Fibroblast of skin of right biceps (primary cell): Measurements from ENCODE around the gene CEL.

Experiments used
- DNase-seq: peaks from one replicate; pipeline ENCODE4 v3.0.0-alpha.2; 2013

CEL gene

DNA sequence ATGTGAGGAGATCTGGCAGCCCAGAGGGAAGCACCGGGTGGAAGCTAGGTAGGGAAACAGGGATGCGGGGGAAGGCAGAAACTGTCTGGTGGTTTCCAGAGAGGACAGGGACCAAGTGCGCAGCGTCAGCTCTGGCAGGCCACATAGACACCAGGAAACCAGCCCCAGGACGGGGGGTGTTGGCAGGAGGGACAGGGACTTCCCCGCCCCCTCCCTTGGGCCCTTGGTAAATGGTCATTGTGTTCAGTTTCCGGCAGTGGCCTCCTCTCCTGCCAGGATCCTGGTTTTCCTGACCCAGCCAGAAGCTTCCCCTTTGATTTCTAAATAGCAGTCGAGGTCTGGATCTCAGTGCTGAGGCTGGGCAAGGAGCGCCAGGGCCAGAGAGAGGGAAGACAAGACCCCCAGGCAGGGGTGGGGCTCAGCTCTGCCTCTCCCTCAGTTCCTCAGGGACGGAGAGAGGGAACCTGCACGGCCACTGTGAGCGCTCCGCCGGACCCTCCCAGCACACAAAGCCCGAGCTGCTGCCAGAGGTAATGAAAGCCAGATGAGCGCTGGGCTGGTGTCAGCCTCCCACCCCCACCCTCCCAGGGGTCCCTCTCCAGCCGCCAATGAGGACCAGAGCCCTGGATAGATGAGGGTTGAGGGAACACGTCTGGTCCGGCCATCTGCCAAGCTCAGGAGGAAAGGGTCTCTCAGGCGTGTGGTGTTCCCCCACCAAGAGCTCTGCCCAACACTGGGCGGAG is 57.5 kb downstream of the CEL start:
- peak; percentile 66 for DNase-seq

DNA sequence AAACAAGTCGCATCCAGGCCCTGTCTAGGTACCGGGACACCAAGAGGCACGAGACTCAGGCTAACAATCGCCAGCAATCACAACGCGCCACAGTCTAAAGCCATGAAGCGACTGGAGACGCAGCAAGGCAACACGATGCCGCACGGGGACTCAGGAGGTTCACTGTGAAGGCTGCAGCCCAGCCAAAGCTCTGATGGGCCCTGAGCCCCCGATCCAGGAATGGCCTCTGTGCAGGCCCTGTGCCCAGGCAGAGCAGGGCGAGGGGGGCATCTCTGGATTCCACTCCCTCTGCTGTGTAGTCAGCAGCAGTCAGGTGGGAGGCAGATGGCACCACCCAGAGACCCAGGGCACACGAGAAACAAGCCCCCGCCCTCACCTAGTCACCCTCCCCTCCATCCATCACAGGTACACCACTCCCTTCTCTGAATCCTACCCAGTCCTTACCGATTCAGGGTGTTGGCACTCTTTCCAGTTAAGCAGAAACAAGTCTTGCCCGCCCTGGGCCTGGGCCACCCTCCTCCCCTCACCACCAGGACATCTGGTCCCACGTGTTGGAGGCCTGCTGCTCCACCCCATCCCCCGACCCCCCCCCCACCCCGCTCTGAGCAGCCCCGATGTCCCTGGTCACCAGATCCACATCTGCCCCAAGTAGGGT is 58.2 kb downstream of the CEL start:
- DNase-seq = no peak

DNA sequence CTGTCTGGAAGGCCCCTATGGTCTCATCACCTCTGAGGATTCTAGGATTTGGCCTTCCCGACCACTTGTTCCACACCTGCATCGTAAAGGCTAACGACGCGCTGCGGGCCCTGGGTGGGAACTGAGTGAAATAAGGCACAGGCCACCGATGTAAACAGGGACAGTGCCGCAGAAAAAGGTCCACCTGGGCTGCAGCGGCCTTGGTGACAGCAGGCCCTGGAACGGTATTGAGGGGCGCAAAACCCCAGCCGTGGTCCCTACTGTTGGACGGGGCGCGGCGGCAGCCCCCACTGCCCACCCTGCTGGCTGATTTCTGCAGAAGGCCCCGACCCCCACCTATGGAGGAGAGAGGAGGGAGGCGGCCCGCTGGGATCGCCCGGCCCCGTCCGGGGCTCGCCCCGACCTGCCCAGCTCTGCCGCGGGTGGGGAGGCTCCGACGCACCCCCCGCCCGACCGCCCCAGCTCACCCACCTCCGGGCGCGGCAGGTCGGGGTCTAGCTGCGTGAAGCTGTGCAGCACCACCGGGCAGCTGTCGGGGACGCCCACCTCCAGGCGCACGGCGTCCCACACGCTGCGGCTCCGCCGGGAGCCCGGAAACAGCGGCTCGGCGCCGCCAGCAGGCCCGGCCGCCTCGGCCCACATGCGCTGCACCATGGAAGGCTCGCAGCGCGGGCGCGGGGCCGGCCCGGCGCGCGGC is 58.9 kb downstream of the CEL start:
- DNase-seq = no peak
